ENCODE results near the gene ABLIM3.
A peak's percentile ranks its signal among the peaks of the same experiment; 100 is the strongest.

ABLIM3 gene

DNA sequence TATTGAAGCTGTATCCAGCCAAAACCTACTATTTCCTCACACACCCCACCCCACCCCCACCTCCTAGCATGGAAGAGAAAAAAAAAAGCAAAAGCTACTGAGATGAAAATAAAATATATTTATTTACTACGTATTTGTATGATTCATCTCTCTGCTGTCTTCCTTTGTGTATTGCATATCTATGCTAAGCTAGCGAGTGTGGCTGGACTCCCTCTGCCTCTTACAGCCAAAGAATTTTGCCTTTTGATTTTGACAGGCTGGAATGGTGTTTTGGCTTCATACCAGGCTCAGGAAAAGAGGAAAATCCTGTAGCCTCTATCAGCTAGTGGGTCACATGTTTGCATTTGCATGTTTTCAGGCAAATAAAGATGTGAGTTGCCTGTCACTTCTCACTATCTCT lies 2.2 kb downstream of the ABLIM3 start:
- ATAC-seq (ENCODE audit: low read depth) (peak; percentile 18; the same call in 1 of the 3 replicates), DNase-seq (ENCODE audit: low spot score) (no peak)
- no peaks in the 10 kb centered on the region for H3K27me3 ChIP-seq (ENCODE audit: insufficient read depth, poor library complexity, severe bottlenecking)
- peak overlapping the region; percentile 57 for H3K27ac ChIP-seq (ENCODE audit: poor library complexity, severe bottlenecking)
- H3K36me3 ChIP-seq (ENCODE audit: low read depth): no peaks in the 10 kb centered on the region
- H3K4me3 ChIP-seq (ENCODE audit: severe bottlenecking): no peak overlapping the region
- no peaks in the 10 kb centered on the region for H3K9me3 ChIP-seq (ENCODE audit: severe bottlenecking)
- H3K4me1 ChIP-seq (ENCODE audit: insufficient read depth, poor library complexity, severe bottlenecking): peaks cover 23% of the 10 kb centered on the region
- TF ChIP-seq, protein P1, sequence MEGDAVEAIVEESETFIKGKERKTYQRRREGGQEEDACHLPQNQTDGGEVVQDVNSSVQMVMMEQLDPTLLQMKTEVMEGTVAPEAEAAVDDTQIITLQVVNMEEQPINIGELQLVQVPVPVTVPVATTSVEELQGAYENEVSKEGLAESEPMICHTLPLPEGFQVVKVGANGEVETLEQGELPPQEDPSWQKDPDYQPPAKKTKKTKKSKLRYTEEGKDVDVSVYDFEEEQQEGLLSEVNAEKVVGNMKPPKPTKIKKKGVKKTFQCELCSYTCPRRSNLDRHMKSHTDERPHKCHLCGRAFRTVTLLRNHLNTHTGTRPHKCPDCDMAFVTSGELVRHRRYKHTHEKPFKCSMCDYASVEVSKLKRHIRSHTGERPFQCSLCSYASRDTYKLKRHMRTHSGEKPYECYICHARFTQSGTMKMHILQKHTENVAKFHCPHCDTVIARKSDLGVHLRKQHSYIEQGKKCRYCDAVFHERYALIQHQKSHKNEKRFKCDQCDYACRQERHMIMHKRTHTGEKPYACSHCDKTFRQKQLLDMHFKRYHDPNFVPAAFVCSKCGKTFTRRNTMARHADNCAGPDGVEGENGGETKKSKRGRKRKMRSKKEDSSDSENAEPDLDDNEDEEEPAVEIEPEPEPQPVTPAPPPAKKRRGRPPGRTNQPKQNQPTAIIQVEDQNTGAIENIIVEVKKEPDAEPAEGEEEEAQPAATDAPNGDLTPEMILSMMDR (IDR thresholded peaks at IDR 0.05; ENCODE audit: poor library complexity, severe bottlenecking): no peak

DNA sequence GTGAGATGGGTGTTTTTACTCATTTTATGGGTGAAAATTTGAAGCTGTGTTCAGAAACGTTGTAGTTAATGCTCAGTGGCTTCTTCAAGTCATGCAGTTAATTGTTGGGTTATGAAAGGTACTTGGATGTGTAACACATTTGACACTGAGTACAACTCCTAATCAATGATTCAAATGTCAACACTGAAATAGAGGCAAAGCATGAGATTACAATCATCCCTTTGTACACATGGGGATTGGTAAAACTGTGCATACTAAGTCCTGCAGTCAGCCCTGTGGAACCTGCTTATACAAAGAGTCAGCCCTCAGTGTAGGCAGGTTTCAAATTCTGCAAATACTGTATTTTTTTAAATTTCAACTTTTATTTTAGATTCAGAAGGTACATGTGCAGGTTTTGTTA lies 3.3 kb downstream of the ABLIM3 start:
- peaks cover 23% of the 10 kb centered on the region for H3K4me1 ChIP-seq (ENCODE audit: insufficient read depth, poor library complexity, severe bottlenecking)
- no peak for ATAC-seq (ENCODE audit: low read depth)
- no peaks in the 10 kb centered on the region for H3K36me3 ChIP-seq (ENCODE audit: low read depth)
- no peaks in the 10 kb centered on the region for H3K27me3 ChIP-seq (ENCODE audit: insufficient read depth, poor library complexity, severe bottlenecking)
- no peaks in the 10 kb centered on the region for H3K9me3 ChIP-seq (ENCODE audit: severe bottlenecking)
- peak overlapping the region; percentile 57 for H3K27ac ChIP-seq (ENCODE audit: poor library complexity, severe bottlenecking)
- DNase-seq (ENCODE audit: low spot score): no peak
- H3K4me3 ChIP-seq (ENCODE audit: severe bottlenecking): no peak overlapping the region
- TF ChIP-seq, protein P1 (IDR thresholded peaks at IDR 0.05; ENCODE audit: poor library complexity, severe bottlenecking): no peak

DNA sequence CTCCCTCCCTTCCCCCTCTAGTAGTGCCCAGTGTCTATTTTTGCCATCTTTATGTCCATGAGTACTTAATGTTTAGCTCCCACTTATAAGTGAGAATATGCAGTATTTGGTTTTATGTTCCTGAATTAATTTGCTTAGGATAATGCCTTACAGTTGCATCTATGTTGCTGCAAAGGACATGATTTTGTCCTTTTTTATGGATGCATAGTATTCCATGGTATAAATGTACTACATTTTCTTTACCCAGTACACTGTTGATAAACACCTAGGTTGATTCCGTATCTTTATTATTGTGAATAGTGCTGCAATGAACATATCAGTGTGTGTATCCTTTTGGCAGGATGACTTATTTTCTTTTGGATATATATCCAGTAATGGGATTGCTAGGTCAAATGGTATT lies 3.8 kb downstream of the ABLIM3 start:
- no peak overlapping the region for H3K27ac ChIP-seq (ENCODE audit: poor library complexity, severe bottlenecking)
- no peaks in the 10 kb centered on the region for H3K36me3 ChIP-seq (ENCODE audit: low read depth)
- TF ChIP-seq, protein P1 (IDR thresholded peaks at IDR 0.05; ENCODE audit: poor library complexity, severe bottlenecking): no peak
- no peaks in the 10 kb centered on the region for H3K27me3 ChIP-seq (ENCODE audit: insufficient read depth, poor library complexity, severe bottlenecking)
- no peak overlapping the region for H3K4me3 ChIP-seq (ENCODE audit: severe bottlenecking)
- peaks cover 25% of the 10 kb centered on the region for H3K4me1 ChIP-seq (ENCODE audit: insufficient read depth, poor library complexity, severe bottlenecking)
- DNase-seq (ENCODE audit: low spot score): no peak
- ATAC-seq (ENCODE audit: low read depth): no peak
- no peaks in the 10 kb centered on the region for H3K9me3 ChIP-seq (ENCODE audit: severe bottlenecking)

DNA sequence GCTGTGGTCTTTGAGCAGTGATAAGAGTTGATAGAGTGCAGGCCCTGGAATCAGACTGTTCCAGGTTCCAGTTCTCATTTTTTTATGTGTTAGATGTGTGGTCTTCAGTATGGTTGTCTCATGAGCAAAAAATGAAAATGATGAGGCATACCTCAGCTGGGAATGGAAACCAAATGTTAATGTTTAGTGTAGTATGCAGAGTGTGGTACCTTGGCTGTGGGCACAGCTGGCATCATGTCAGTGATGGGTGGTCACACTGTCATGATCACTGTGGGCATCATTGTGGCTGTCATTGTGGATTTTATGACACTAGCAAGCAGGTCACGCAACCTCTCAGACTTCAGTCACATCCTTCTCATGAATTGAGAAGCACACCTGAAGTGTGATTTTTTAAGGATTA lies 6.4 kb downstream of the ABLIM3 start:
- ATAC-seq (ENCODE audit: low read depth): no peak

DNA sequence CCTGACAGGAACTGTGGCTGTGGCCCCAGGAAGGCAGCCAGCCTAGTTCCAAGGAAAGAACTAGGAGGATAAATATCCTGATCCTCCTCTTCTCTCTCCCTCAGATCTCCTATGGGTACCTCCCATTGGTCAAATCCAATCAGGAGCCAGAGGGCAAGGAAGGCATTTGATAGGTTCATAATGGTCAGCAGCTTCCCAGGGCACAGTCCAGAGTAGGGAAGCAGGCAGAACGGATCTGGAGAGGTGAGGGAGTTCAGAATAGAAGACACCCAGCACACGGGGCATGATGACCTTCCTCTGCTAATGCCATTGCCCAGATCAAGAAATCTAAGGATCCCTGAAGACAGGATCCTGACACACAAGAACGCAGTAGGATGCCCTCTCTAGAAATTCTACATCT lies 8.6 kb downstream of the ABLIM3 start:
- no peak for DNase-seq (ENCODE audit: low spot score)
- ATAC-seq (ENCODE audit: low read depth): no peak
- Histone ChIP-seq H3K36me3 (ENCODE audit: low read depth) (no peaks in the 10 kb centered on the region), H3K27ac (ENCODE audit: poor library complexity, severe bottlenecking) (peak overlapping the region; percentile 25), H3K27me3 (ENCODE audit: insufficient read depth, poor library complexity, severe bottlenecking) (no peaks in the 10 kb centered on the region), H3K4me3 (ENCODE audit: severe bottlenecking) (no peak overlapping the region), H3K9me3 (ENCODE audit: severe bottlenecking) (no peaks in the 10 kb centered on the region), H3K4me1 (ENCODE audit: insufficient read depth, poor library complexity, severe bottlenecking) (peaks cover 34% of the 10 kb centered on the region)
- TF ChIP-seq, protein P1 (IDR thresholded peaks at IDR 0.05; ENCODE audit: poor library complexity, severe bottlenecking): no peak

More for the DNA sequence above, 6.4 kb downstream of the ABLIM3 start:
- no peak overlapping the region for H3K27ac ChIP-seq (ENCODE audit: poor library complexity, severe bottlenecking)
- H3K9me3 ChIP-seq (ENCODE audit: severe bottlenecking): no peaks in the 10 kb centered on the region
- peaks cover 37% of the 10 kb centered on the region for H3K4me1 ChIP-seq (ENCODE audit: insufficient read depth, poor library complexity, severe bottlenecking)
- no peak for DNase-seq (ENCODE audit: low spot score)
- no peaks in the 10 kb centered on the region for H3K27me3 ChIP-seq (ENCODE audit: insufficient read depth, poor library complexity, severe bottlenecking)
- TF ChIP-seq, protein P1 (IDR thresholded peaks at IDR 0.05; ENCODE audit: poor library complexity, severe bottlenecking): no peak
- no peaks in the 10 kb centered on the region for H3K36me3 ChIP-seq (ENCODE audit: low read depth)
- H3K4me3 ChIP-seq (ENCODE audit: severe bottlenecking): no peak overlapping the region
